GM21825 (cell line): ENCODE measurements around the gene DIS3L.
"Not testable (repeated sequence)": the region's sequence is repeated elsewhere in the genome, so short reads cannot be mapped to it uniquely, and the experiment has no call there.

Experiments used
- ATAC-seq: cut with Tn5 transposase; IDR thresholded peaks from one replicate; pipeline ENCODE4 v1.9.1; 2021; ENCODE audit warnings: mild to moderate bottlenecking, moderate library complexity; ENCODE audit not compliant: unreplicated experiment

The DIS3L gene

DNA sequence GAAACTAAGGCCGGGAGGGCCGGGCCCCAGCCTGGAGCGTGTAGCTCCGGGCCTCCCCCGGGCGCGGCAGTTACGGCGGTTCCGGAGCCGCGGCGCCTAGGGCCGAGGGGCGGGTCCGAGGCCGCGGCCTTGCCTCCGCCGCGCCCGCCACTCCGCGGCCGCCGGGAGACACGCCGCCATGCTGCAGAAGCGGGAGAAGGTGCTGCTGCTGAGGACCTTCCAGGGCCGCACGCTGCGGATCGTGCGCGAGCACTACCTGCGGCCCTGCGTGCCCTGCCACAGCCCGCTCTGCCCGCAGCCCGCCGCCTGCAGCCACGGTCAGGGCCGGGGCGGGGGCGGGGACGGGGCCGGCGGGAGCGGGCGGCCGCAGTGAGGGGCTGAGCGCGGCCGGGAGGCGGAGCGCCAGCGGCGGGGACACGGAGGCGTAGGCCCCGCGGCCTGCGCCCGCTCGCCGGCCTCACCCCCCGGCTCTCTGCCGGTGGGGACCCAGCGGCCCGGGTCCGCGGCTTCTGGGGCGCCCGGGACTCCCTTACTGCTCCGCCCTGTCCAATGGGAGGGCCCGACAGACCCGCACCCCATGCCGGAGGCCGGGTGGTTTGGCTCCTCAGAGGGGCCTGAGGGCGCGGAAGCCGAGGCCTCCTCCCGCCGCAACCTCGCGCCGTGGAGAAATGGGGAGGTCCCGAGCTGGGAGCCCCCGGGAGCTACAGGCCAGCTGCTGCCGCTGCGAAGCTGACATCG is at the start of gene DIS3L:
Gene DIS3L (plus strand): TSS at position 150 of the 738 bp plus-strand sequence. CDS start 29 bp downstream, at position 179.
- ATAC-seq, result peak; percentile 53

DNA sequence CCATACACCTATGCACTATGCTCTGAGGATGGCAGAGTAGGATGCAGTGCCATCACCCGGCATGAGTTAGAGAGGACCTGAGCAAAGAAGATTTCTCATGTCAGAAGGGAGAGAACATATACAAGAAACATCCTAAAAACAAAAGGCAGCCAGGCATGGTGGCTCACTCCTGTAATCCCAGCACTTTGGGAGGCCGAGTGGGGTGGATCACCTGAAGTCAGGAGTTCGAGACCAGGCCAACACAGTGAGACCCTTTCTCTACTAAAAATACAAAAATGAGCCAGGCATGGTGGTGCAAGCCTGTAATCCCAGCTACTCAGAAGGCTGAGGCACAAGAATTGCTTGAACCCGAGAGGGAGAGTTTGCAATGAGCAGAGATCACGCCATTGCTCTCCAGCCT is 47.5 kb upstream of the DIS3L start:
- not testable (repeated sequence) for ATAC-seq

DNA sequence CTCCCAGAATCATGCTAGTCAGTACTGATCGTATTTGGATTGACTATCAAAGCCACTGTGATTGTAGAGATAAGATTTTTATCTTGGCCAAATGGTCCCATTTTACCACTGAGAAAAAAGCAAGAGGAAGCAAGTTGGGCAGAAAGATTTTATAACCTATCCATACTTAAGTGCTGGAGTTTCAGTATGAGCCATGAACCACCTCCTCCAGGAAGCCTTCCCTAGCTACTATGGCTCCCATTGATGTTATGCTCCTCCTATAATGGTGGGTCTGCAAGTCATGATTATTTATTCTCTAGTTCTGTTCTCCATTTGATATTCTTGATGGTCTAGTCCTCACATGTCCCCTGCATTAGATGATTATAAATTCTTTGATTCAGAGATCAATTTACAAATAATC is 46.4 kb upstream of the DIS3L start:
- no peak for ATAC-seq

DNA sequence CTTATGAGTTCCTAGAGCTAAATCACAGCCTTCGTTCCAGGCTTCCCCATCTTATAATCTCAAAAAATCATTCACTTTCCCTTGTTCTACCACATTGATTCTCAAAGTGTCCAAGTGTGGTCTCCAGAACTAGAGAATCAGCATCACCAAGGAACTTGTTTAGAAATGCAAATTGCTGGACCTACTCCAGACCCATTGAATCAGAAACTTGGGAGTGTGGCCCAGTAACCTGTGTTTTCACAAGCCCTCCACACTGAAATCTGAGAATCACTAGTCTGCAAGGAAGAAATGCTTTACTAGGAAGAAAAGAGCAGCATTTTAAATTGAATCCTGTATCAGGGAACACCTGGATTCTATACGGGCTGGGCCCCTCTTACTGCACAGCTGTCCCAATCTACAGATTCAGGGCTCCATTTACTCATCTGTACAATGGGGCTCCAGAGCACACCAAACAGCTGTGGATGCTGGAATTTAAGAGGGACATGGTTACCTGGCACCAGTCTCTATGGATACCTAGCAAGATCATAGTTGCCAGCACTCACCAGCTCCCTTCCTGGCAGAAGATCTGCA is 43.7 kb upstream of the DIS3L start:
- ATAC-seq, result no peak

DNA sequence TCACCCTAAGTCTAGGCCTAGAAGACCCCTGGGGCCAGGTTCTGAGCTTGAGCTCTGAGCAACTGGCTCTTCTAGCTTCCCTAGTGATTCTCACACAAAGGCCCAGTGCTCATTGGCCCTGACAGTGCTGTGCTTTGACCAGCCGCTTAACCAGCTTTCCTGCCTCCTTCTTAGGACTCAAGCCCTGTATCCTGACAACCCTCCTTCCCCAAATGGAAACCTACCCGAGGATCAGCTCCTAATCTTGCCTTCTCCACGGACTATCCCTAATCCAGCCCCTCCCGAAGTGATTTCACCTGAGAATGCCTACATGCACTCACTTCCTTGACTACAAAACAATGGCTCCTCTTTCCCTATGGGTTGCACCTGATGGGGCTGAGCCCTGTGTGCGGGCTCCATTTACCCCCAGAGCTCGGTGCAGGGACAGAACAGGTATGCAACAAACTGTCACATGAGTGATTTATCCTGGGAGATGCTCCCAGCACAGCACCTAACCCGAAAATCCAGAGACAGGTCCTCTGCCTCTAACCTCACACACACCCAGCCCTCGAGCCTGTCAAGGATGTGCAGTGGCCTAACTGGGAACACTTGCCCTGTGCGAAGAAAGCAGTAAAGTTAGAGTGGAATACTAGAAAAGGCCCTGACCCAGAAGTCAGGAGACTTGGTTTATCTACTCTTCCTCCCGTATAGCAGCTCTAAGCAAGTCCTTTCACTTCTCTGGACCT is 42.1 kb upstream of the DIS3L start:
- no peak for ATAC-seq

DNA sequence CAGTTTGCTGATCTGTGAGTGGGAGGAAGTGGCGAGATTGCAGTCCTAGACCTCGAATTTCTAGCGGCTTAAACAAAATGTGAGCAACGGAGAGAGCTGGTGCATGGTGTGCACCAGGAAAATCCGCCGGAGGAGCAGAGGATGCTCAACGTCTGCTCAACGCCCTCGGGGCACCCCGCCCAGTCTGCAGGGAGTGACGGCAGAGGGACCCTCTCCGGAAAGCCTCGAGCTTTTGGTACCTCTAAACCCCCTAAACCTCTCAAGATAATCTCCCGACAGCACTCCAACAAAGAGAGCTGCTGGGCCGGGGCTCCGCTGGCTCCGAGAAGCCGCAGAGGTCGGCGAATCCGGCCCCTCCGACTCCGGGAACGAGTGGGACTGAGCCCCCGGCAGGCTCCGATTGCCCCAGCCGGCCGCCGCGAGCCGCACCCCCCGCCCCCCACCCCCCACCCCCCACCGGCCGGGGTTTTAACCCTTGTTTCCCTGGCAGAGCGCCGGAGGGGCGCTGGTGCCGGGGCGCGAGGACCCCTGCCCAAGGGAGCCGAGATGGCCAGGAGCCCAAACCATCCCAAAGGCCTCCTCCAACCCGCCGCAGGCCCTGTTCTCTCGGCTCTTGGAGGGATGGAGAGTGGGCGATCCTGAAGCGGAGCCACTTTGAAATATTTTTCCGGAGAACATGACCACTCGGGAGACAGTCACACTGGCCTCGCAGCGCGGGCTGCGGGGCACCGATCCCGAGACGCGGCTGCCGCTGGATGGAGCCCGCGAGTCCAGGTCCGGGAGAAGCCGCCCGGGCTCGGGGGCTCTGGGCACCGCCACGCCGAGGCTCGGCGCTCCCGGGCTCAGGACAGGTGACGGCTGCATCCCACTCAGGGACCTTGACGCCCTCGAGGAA is 41.3 kb upstream of the DIS3L start:
- ATAC-seq, result no peak

DNA sequence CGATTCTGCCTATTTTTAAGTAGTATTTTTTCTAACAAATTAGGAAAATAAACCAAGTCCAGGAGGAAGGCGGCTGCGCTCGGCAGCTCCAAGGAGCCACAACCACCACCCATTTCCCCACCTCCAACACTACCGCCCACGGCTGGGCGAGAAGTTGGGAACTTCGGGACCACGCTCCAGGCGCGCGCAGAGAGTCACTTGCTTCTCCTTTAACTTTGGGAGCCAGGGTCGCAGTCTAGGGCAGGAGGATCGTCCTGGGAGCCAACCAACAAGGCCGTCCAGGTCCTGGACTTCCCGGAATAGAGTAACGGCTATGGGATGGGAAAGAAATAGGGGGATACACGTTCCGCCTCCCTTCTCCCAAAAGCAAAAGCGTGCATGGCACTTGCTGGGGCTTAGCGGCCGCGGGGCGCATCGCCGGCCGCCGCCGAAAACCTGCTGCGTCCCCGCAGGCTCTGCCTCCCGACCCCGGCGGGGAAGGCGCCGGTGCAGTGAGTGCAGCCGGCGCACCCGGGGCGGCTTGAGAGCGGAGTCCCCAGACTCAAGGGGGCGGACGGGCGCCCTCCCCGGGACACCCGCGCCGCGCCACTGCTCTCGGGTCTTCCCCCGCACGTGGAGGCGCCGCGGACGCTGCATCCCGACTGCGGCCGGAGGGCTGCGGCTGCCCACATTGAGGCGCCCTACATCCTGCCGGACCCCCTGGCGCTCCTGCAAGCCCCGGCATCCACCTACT is 40.5 kb upstream of the DIS3L start:
- no peak for ATAC-seq

DNA sequence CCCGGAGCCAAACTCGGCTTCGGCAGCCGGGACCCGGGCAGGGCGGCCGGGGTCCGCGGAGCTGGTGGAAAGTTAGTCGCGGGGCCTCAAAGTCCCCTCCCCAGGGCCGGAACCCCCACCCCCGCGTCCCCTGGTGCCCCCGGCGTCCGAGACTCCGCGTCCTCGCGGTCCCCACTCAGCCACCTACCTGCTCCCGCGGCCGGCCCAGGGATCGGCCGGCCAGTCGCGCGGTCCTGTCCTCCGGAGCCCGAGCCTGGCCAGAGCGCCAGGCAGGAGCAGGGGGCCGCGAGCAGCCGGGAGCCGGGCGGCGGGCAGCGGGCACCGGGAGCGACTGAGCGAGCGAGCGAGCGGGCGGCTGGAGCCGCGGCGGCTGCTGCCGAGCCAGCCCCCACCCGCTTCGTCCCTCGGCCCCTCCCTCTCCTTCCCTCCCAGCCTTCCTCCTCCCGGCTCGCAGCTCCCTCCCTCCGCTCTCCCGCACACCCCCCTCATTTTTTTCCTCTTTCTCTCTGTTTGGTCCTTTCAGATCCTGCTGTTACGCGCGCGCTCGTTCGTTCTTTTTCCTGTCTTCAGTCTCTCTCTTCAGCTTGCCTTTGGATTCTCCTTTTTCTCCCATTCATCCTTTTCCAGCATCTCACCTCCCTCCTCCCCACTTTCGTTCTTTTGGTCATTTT is 39.8 kb upstream of the DIS3L start, which contains the start of gene MEGF11:
Gene MEGF11 (minus strand): TSS at position 333 of the 671 bp plus-strand sequence. CDS start 125,347 bp downstream, outside the sequence.
- no peak for ATAC-seq

DNA sequence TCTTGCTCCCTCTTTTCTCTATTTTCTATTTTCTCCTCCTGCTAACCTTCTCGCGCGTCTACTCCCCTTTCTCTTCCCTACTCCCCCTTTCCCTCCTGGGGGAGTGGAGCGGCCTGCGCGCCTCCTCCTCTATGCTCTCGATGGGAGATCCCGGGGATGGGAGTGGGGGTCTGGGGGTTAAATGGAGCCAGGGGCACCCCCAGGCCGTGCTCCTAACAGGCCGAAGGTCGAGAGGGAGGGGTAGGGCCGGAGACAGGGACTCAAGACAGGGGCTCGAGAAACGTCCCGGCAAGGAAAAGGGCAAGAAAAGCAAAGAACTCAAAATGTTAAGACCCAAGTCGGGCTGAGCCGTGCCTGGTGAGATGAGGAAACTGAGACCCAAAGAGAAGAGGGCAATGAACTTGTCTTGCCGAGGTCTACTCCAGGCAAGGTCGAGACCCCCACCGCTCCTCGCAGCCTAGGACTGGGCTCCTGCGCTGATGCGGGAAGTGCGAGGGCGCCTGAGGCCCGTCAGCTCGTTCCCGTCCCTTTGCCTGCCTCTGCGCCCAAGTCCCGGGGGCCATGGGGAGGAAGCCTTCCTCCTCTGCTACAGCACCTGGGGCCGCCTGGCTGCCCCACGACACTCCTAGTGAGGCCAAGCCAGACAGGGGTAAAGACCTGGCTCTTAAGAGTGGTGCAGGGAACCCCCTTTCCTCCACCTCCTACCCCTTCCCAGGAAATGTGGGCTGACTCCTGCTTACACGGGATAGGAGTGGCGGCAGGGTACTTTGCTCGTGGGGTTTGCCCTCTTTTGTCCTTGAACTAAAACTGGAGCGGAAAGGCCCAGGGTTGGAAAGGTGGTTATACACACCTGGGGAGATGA is 39.0 kb upstream of the DIS3L start:
- no peak for ATAC-seq

DNA sequence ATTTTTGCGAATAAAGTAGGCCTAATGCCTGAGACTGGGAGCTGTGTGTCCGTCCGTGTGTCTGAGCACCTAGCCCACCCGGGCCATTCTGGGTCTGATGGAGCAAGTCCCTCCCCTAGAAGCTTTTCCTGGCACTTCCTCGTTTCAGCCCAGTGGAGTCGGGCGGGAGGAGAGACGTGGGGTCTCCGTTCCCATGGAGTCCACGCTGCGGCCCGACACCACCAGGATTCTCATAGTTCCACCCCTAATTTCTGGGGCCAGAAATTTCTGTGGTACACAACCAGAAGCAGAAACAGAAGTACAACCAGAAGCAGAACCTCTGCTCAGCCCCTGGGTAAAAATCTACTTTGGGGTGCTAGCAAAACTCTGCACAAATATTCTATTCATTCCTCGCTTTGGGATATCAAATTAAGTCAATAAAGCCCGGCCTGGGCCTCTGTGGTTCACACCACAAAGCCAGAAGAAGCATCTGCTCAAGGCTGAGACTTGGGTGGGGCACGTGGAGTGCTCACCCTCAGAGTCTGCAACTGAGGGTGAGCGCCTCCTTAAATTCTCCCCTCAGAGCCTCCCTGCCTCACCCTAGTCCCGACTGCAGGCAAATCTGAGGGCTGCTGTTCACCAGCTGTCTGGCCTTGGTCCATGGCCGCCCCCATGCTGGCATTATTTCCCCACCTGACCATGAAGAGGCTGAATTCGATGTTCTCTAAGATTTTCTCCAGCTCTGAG is 38.3 kb upstream of the DIS3L start:
- ATAC-seq, result no peak

DNA sequence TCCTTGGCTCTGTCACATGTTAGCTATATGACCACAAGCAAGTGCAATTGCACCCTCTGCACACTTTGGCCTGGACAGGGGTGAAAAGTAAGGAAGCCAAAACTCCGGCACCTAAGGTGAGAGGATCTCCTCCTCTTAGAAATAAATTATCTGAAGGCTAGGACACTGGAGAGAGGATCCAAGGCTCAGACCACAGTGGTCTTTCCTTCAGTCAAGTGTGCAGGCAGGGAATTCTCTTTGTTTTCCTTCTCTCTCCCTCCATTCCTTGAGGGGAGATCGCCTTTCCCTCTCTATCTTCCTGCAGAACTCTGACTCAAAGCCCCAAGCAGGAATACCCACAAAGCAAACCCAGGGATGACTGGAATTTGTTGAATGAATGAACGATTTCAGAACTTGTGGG is 36.7 kb upstream of the DIS3L start:
- ATAC-seq, result no peak

DNA sequence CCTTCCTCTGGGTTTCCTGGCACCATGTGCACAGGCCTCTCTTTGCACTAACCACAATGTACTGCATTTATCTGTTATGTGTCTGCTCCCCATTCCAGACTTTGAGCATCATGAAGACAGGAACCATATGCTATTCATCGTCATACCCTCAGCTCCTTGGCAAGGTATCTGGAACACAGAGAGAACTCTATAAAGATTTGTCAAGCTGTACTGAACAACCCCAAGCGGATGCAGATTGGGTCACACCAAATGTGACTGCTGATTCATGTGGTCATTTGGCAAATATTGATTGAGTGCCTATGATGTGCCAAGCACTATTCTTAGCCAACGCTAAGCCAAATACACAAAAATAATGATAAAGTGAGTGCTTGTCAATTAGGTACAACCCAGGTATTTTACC is 32.3 kb upstream of the DIS3L start:
- no peak for ATAC-seq

DNA sequence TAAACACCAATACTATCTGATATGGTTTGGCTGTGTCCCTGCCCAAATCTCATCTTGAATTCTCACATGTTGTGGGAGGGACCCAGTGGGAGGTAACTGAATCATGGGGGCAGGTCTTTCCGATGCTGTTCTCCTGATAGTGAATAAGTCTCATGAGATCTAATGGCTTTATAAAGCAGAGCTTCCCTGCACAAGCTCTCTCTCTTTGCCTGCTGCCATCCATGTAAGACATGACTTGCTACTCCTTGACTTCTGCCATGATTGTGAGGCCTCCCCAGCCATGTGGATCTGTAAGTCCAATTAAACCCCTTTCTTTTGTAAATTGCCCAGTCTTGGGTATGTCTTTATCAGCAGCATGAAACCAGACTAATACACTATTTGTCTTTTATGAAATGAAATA is 30.5 kb upstream of the DIS3L start:
- ATAC-seq, result not testable (repeated sequence)

DNA sequence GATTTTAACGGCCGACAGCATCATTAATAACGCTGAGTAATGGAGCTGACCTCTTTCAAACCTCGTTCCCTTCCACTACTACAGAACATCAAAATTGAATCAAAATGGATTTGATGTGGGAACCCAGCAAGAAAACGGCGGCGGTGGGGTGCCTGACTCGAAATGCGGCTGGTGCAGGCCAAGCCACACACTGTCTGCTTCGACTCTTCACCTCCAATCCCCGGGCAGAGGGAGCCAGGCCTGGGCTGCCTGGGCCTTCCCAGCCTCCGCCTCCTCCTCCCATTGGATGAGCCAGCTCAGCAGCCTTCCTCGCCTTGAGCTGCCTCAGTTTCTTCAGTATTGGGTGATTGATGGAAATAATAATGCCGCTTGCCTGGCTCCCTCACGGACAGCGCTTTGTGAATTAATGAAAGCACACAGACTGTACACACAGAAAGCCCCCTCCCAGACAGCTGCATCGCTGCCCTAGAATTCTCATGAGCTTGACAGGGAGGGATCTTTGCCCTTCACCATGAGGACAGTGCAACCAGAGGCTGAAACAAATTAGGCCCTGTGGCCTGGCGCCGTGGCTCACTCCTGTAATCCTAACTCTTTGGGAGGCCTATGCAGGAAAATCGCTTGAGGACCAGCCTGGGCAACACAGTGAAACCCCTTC is 28.4 kb upstream of the DIS3L start:
- ATAC-seq, result no peak

DNA sequence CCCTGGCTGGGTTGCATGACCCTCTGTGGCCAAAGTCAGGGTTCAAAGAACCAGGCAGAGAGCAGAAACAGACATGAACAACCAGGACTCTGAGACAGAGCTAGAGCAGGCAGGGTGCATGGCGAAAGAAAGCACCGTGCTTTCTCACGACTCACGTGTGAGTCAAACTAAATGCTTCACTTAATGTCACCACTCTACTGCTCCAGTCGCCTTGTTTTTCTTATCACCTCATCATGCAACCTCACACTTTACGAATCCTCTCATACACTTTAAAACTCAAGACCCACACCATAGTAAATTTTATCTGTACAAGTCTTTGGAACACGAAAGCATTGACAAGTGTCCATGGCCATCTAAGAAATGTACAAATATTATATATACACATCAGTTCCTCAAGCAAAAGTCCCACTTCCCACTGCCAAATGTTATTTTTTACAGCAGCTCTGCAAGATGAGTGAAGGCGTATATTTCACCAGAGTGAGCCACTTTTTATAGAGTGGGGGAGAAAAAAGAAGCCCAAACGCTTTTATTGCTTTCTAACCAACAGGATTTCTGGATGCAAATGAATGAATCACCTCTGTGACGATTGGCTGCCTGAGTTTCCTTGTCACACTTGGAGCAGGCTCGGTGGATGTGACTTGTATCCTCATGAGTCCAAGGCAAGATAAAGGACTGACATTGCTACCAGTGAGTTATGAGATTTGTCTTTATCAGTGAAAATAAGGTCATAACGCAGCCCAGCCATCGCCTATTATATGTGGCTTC is 23.9 kb upstream of the DIS3L start:
- no peak for ATAC-seq

DNA sequence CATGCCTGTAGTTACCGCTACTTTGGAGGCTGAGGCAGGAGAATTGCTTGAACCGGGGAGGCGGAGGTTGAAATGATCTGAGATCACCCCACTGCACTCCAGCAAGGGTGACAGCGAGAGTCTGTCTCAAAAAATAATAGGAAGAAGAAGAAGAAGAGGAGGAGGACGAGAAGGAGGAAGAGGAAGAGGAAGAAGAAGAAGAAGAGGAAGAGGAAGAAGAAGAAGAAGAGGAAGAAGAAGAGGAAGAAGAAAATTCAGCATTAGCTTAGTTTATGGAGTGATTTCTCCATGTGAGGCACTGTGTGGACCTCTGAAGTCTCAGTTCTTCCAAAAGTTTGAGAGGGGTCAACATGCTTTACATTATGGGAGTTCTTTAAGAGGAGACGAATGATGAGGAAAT is 22.4 kb upstream of the DIS3L start:
- ATAC-seq, result no peak

DNA sequence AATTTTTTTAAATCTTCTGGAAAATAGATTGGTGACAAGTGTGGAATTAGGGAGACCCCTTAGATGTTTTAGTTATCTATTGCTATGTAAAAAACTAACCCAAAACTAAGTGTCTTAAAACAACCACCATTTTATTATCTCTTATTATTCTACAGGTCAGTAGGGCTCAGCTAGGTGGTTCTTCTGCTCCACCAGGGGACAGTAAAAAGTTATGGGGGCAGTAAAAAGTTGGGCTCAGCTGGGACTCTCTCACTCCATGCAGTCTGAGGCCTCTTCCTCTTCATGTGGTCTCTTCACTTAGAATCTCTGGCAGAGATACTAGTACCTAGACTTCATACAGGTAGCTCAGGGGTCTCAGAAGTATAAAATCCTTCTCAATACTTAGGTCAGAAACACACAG is 18.0 kb upstream of the DIS3L start:
- no peak for ATAC-seq
